HFFc6 (cell line): ENCODE measurements around the gene DIPK1C. TPM values are rescaled to one million over a fixed set of nuclear protein-coding genes. Genes with fewer than 3 reads are reported as not detected.

ENCODE experiments used
- DNase-seq: peaks from one replicate; pipeline ENCODE4 v3.0.0-alpha.2; 2018
- H3K27ac Mint-ChIP-seq: 2 replicates; pipeline ENCODE4 v1.8.0; 2020; ENCODE audit warnings: mild to moderate bottlenecking, mixed read lengths
- H3K27me3 Mint-ChIP-seq: 2 replicates; pipeline ENCODE4 v1.8.0; 2021; ENCODE audit warnings: mild to moderate bottlenecking, moderate library complexity, mixed read lengths; ENCODE audit not compliant: insufficient read depth
- H3K36me3 Mint-ChIP-seq: 2 replicates; pipeline ENCODE4 v1.8.0; 2021; ENCODE audit warnings: low read depth, mixed read lengths
- H3K4me1 Mint-ChIP-seq: 2 replicates; pipeline ENCODE4 v1.8.0; 2020; ENCODE audit warnings: low read depth, mixed read lengths
- H3K4me3 Mint-ChIP-seq: 2 replicates; pipeline ENCODE4 v1.8.0; 2020; ENCODE audit warnings: mild to moderate bottlenecking, moderate library complexity, mixed read lengths
- H3K9me3 Mint-ChIP-seq: 2 replicates; pipeline ENCODE4 v1.8.0; 2020; ENCODE audit warnings: mild to moderate bottlenecking, mixed read lengths
- total RNA-seq, 6 experiments: library from RNA; stranded (reverse); fragmentation: NEBNext Ultra II Directional; extraction: Animal tissue kit (Norgen Biotek cat#: 25700); gene quantifications; 2 replicates in 1 of 6; 3 replicates in 5 of 6; pipeline ENCODE4 v1.2.3, GENCODE V29; 2021
- TF ChIP-seq, protein P1 (sequence below): fragments of 200-600 bp; sonication (generic); IDR thresholded peaks from 2 replicates; pipeline ENCODE4 v1.5.0; 2021; ENCODE audit warnings: antibody characterized with exemption, mild to moderate bottlenecking

The DIPK1C gene
- total RNA-seq, 6 experiments from 2014 or later = not detected

DNA sequence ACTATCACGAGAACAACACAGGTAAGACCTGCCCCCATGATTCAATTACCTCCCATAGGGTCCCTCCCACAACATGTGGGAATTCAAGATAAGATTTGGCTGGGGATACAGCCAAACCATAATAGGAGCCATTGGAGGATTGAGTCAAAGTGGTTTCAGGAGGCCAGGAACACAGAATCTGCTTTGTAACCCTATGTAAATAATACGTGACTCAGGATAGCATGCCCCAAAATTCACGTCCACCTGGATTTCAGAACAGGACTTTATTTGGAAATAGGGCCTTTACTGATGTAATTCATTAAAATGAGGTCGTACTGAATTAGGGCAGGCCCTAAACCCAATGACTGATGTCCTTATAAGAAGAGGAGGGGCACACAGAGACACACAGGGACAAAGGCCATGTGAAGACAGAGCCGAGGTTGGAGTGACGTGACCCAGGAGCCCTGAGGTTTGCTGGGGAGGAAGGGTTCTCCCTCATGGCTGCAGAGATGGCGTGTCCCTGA lies 23.1 kb upstream of the DIPK1C start:
- Mint-ChIP-seq H3K9me3 (no peaks in the 10 kb centered on the region), H3K4me3 (no peak overlapping the region), H3K4me1 (no peaks in the 10 kb centered on the region), H3K27me3 (peaks cover 23% of the 10 kb centered on the region), H3K27ac (no peak overlapping the region), H3K36me3 (no peaks in the 10 kb centered on the region)
- DNase-seq = no peak
- TF ChIP-seq, protein P1, sequence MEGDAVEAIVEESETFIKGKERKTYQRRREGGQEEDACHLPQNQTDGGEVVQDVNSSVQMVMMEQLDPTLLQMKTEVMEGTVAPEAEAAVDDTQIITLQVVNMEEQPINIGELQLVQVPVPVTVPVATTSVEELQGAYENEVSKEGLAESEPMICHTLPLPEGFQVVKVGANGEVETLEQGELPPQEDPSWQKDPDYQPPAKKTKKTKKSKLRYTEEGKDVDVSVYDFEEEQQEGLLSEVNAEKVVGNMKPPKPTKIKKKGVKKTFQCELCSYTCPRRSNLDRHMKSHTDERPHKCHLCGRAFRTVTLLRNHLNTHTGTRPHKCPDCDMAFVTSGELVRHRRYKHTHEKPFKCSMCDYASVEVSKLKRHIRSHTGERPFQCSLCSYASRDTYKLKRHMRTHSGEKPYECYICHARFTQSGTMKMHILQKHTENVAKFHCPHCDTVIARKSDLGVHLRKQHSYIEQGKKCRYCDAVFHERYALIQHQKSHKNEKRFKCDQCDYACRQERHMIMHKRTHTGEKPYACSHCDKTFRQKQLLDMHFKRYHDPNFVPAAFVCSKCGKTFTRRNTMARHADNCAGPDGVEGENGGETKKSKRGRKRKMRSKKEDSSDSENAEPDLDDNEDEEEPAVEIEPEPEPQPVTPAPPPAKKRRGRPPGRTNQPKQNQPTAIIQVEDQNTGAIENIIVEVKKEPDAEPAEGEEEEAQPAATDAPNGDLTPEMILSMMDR = no peak

DNA sequence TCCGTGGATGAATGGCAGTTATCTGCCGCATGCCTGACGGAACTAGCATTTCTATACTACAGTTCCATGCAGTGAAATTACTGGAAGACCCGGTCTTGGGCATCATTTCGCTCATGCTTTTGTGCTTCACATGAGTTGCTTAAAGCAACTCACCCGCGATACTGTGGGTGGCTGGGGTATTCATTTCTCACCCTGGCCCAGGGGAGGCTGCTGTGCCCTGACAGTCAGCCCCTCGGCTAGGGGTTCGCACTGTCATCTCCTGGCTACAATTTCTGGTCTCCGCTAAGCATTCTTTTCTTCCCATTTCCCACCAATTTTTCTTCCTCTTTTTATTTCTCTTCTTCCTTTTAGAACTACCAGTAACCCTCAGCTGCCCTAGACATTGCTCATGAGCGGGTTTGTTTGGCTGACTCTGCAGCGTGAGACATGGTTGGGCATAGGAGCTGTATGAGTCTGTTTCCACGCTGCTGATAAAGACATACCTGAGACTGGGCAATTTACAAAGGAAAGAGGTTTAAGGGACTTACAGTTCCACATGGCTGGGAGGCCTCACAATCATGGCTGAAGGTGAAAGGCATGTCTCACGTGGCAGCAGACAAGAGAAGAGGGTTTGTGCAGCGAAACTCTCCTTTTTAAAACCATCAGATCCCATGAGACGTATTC lies 22.5 kb upstream of the DIPK1C start:
- Mint-ChIP-seq H3K9me3 (no peaks in the 10 kb centered on the region), H3K27me3 (peaks cover 23% of the 10 kb centered on the region), H3K4me3 (no peak overlapping the region), H3K27ac (no peak overlapping the region), H3K36me3 (no peaks in the 10 kb centered on the region), H3K4me1 (no peaks in the 10 kb centered on the region)
- TF ChIP-seq, protein P1 = no peak
- no peak for DNase-seq

DNA sequence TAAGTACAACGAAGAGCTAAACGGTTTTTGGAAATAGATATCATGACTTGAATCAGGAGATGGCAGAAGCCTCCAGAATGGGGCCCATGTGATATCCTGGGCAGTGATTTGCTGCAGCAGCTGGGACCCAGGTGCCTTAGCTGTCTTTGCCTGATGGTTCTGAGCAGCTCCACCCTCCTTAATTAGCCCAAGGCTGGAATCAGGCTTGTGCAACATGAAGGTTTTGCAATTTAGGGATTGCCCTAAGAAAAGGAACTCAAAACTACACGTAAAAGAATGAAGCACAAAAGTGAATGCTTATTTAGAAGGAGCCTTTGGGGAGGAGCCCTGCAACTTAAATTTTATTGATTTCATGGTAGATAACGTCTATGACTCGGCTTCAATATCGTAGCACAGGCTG lies 21.8 kb upstream of the DIPK1C start:
- Mint-ChIP-seq H3K27me3 (peaks cover 26% of the 10 kb centered on the region), H3K36me3 (no peaks in the 10 kb centered on the region), H3K27ac (no peak overlapping the region), H3K9me3 (no peaks in the 10 kb centered on the region), H3K4me3 (no peak overlapping the region), H3K4me1 (no peaks in the 10 kb centered on the region)
- TF ChIP-seq, protein P1 = no peak
- DNase-seq = no peak

DNA sequence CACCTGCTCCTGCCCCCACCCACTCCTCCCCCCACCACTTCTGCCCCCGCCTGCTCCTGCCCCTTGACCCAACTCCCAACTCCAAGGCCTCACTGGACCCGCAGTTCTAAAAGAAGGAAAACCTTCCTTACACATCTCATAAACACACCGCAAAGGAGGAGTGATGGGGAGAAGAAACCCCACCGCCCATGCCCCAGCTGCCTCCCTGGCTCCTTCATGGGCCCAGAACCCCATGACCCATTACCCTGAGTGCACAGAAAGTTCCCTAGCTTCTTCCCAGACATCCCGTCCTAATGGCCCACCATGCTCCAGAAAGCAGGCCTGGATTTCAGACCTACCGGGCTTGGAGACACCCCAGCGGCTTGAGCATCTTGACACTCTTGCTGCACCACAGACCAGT lies 21.2 kb upstream of the DIPK1C start:
- Mint-ChIP-seq H3K27ac (no peak overlapping the region), H3K4me3 (no peak overlapping the region), H3K9me3 (no peaks in the 10 kb centered on the region), H3K36me3 (no peaks in the 10 kb centered on the region), H3K27me3 (peaks cover 26% of the 10 kb centered on the region), H3K4me1 (no peaks in the 10 kb centered on the region)
- no peak for DNase-seq
- TF ChIP-seq, protein P1 = no peak

DNA sequence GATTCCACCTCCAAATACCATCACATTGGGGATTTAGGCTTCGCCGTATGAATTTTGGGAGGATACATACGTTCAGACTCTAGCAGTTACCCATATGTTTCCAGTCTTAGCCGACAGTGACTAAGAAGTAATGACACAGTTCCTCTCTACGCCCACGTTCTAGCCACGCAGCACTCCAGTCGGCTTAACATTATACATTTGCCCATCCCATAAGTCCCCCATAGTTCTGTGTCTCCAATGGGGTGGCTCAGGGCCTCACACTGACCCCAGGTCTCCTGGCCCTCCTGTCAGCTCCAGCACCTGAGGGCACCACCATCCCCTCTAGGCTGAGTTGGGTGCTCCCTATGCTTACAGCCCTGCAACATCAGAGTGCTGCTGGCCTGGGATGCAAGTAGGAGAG lies 20.7 kb upstream of the DIPK1C start:
- no peaks in the 10 kb centered on the region for H3K4me1 Mint-ChIP-seq
- no peaks in the 10 kb centered on the region for H3K36me3 Mint-ChIP-seq
- H3K27me3 Mint-ChIP-seq = peaks cover 24% of the 10 kb centered on the region
- H3K4me3 Mint-ChIP-seq = no peak overlapping the region
- TF ChIP-seq, protein P1 = no peak
- DNase-seq = no peak
- H3K27ac Mint-ChIP-seq = no peak overlapping the region
- no peaks in the 10 kb centered on the region for H3K9me3 Mint-ChIP-seq
